NB4 (cell line): ENCODE measurements around the gene SCUBE3.

Source experiments
- MYC ChIP-seq: IDR thresholded peaks from 2 replicates; pipeline ENCODE4 v1.6.1; 2011; ENCODE audit warnings: low read depth, low read length
- POLR2A ChIP-seq: IDR thresholded peaks from 2 replicates; pipeline ENCODE4 v1.6.1; 2011; ENCODE audit warnings: mild to moderate bottlenecking; ENCODE audit not compliant: insufficient read length; ENCODE audit errors: extremely low read depth
- TF ChIP-seq, protein P1 (sequence below): IDR thresholded peaks from one replicate; pipeline ENCODE4 v1.5.1; 2012; ENCODE audit warnings: low read depth, low read length

DNA sequence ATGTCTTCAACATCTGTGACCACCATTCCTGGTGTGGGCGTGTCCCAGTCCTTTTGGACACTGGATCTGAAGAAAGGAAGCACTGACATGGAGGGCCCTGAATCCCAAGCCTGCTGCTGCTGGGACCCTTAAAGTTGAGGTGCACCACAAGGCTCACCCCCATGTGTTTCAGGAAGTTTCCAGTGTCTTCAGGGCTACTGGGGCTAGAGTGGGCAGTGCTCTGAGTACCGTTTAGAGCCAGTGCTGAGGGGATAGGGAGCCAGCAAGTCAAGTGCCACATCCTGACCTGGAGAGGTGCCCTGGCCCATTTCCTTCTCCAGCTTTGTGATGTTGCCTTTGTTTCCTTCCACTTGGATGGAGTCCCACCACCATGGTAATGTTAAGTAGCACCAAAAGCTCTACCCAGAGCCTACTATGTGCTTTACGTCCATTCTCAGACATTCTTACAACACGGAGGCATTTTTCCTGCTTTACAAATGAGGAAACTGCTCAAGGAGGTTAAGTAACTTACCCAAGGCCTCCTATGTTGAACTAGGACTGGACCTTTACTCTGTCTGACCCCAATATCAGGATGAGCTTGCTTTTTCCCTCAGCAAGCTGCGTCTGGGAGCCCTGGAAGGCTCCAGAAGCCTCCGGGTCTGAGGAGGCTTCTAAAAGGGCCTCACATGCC is 83.3 kb downstream of the SCUBE3 start:
- TF ChIP-seq, protein P1, sequence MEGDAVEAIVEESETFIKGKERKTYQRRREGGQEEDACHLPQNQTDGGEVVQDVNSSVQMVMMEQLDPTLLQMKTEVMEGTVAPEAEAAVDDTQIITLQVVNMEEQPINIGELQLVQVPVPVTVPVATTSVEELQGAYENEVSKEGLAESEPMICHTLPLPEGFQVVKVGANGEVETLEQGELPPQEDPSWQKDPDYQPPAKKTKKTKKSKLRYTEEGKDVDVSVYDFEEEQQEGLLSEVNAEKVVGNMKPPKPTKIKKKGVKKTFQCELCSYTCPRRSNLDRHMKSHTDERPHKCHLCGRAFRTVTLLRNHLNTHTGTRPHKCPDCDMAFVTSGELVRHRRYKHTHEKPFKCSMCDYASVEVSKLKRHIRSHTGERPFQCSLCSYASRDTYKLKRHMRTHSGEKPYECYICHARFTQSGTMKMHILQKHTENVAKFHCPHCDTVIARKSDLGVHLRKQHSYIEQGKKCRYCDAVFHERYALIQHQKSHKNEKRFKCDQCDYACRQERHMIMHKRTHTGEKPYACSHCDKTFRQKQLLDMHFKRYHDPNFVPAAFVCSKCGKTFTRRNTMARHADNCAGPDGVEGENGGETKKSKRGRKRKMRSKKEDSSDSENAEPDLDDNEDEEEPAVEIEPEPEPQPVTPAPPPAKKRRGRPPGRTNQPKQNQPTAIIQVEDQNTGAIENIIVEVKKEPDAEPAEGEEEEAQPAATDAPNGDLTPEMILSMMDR: no peak
- TF ChIP-seq POLR2A (no peak), MYC (no peak)
